ENCODE measurements around the gene VSIG2. TPM values are rescaled to one million over a fixed set of nuclear protein-coding genes. Genes with fewer than 3 reads are reported as not detected.
A peak's percentile ranks its signal among the peaks of the same experiment; 100 is the strongest.

Gene VSIG2
- total RNA-seq, 2 experiments from 2014 or later: not detected

- DNase-seq: no peak
- Mint-ChIP-seq H3K4me3 (no peak overlapping the region), H3K9me3 (ENCODE audit: low read depth) (no peaks in the 10 kb centered on the region), H3K27ac (no peak overlapping the region), H3K4me1 (peaks cover 6% of the 10 kb centered on the region), H3K36me3 (no peaks in the 10 kb centered on the region), H3K27me3 (peaks cover 26% of the 10 kb centered on the region)
- CTCF ChIA-PET: interaction anchor here (1.0 to 2.4 kb wide), 2 partner anchors 11 to 12 kb away, joined by 4 to 9 read pairs; no protein-coding TSS in a partner anchor
- ATAC-seq: no peak
These were observed 532 bp upstream of the VSIG2 start for GRCh38 chr11:124752471-124753102.

GRCh38 chr11:124751391-124751740 lies 689 bp downstream of the VSIG2 start:
- H3K27me3 Mint-ChIP-seq: peaks cover 14% of the 10 kb centered on the region
- CTCF ChIA-PET: interaction anchor here (0.9 to 2.4 kb wide), 3 partner anchors 12 to 108 kb away, joined by 3 to 9 read pairs (median 3); no protein-coding TSS in a partner anchor
- no peak overlapping the region for H3K4me3 Mint-ChIP-seq
- H3K27ac Mint-ChIP-seq: no peak overlapping the region
- peaks cover 7% of the 10 kb centered on the region for H3K4me1 Mint-ChIP-seq
- no peak for ATAC-seq
- no peaks in the 10 kb centered on the region for H3K9me3 Mint-ChIP-seq (ENCODE audit: low read depth)
- no peak for DNase-seq
- H3K36me3 Mint-ChIP-seq: no peaks in the 10 kb centered on the region

- no peak for ATAC-seq
- Mint-ChIP-seq H3K9me3 (ENCODE audit: low read depth) (no peaks in the 10 kb centered on the region), H3K4me1 (peaks cover 14% of the 10 kb centered on the region), H3K4me3 (no peak overlapping the region), H3K27me3 (peaks cover 14% of the 10 kb centered on the region), H3K36me3 (no peaks in the 10 kb centered on the region), H3K27ac (no peak overlapping the region)
- no peak for DNase-seq
- CTCF ChIA-PET: interaction anchor here (1.1 to 2.5 kb wide), 2 partner anchors 9 to 50 kb away, joined by 3 to 15 read pairs; partner anchors contain the start of gene MSANTD2
These were observed 2.1 kb downstream of the VSIG2 start for GRCh38 chr11:124749912-124750311.

- no peaks in the 10 kb centered on the region for H3K9me3 Mint-ChIP-seq (ENCODE audit: low read depth)
- ATAC-seq (no peak), DNase-seq (no peak)
- no peaks in the 10 kb centered on the region for H3K36me3 Mint-ChIP-seq
- H3K27me3 Mint-ChIP-seq: peaks cover 17% of the 10 kb centered on the region
- H3K4me1 Mint-ChIP-seq: peaks cover 14% of the 10 kb centered on the region
- H3K27ac Mint-ChIP-seq: no peak overlapping the region
- CTCF ChIA-PET: interaction anchor here (1.0 to 7.7 kb wide), 11 partner anchors 10 to 89 kb away, joined by 3 to 69 read pairs (median 4); partner anchors contain the start of genes MSANTD2 and SIAE
- H3K4me3 Mint-ChIP-seq: no peak overlapping the region
These were observed 3.3 kb downstream of the VSIG2 start for GRCh38 chr11:124748481-124749343.

GRCh38 chr11:124748100-124748418 lies 4.0 kb downstream of the VSIG2 start:
- CTCF ChIA-PET: interaction anchor here (1.1 to 7.7 kb wide), 10 partner anchors 10 to 90 kb away, joined by 3 to 69 read pairs (median 10); partner anchors contain the start of genes MSANTD2 and SIAE
- Mint-ChIP-seq H3K27ac (no peak overlapping the region), H3K27me3 (peaks cover 21% of the 10 kb centered on the region), H3K4me1 (peaks cover 14% of the 10 kb centered on the region), H3K4me3 (no peak overlapping the region), H3K9me3 (ENCODE audit: low read depth) (no peaks in the 10 kb centered on the region), H3K36me3 (no peaks in the 10 kb centered on the region)
- no peak for DNase-seq
- ATAC-seq: no peak

- Mint-ChIP-seq H3K4me3 (peak overlapping the region; percentile 89), H3K36me3 (no peaks in the 10 kb centered on the region), H3K27ac (no peak overlapping the region), H3K9me3 (ENCODE audit: low read depth) (no peaks in the 10 kb centered on the region), H3K27me3 (peaks cover 22% of the 10 kb centered on the region), H3K4me1 (peaks cover 14% of the 10 kb centered on the region)
- ATAC-seq: no peak
- no peak for DNase-seq
- CTCF ChIA-PET: interaction anchor here (1.1 to 7.7 kb wide), 20 partner anchors 8 to 359 kb away, joined by 3 to 69 read pairs (median 10); partner anchors contain the start of genes ESAM, MSANTD2, SIAE and SPA17
These were observed 4.5 kb downstream of the VSIG2 start for GRCh38 chr11:124747406-124748099.

GRCh38 chr11:124746621-124747243 lies 5.3 kb downstream of the VSIG2 start:
- ATAC-seq (peak; percentile 92), DNase-seq (peak; percentile 85)
- Mint-ChIP-seq H3K27me3 (peaks cover 26% of the 10 kb centered on the region), H3K4me1 (peaks cover 14% of the 10 kb centered on the region), H3K4me3 (peak overlapping the region; percentile 89), H3K27ac (peak overlapping the region; percentile 89), H3K36me3 (no peaks in the 10 kb centered on the region), H3K9me3 (ENCODE audit: low read depth) (no peaks in the 10 kb centered on the region)
- CTCF ChIA-PET: interaction anchor here (0.6 to 7.7 kb wide), 33 partner anchors 9 to 1141 kb away, joined by 3 to 69 read pairs (median 3); partner anchors contain the start of genes ESAM, MSANTD2, SIAE and SPA17

GRCh38 chr11:124745835-124746620 lies 6.0 kb downstream of the VSIG2 start:
- Mint-ChIP-seq H3K27me3 (peaks cover 33% of the 10 kb centered on the region), H3K4me3 (peak overlapping the region; percentile 89), H3K9me3 (ENCODE audit: low read depth) (no peaks in the 10 kb centered on the region), H3K4me1 (peaks cover 14% of the 10 kb centered on the region), H3K36me3 (no peaks in the 10 kb centered on the region), H3K27ac (peak overlapping the region; percentile 89)
- ATAC-seq (peak; percentile 21), DNase-seq (peak; percentile 57)
- CTCF ChIA-PET: interaction anchor here (0.6 to 7.7 kb wide), 35 partner anchors 10 to 1142 kb away, joined by 3 to 69 read pairs (median 3); partner anchors contain the start of genes ESAM, MSANTD2, SIAE and SPA17

GRCh38 chr11:124745270-124745834 lies 6.7 kb downstream of the VSIG2 start:
- Mint-ChIP-seq H3K4me1 (peaks cover 19% of the 10 kb centered on the region), H3K27me3 (peaks cover 40% of the 10 kb centered on the region), H3K9me3 (ENCODE audit: low read depth) (no peaks in the 10 kb centered on the region), H3K4me3 (peak overlapping the region; percentile 44), H3K27ac (no peak overlapping the region), H3K36me3 (no peaks in the 10 kb centered on the region)
- ATAC-seq: no peak
- DNase-seq: no peak
- CTCF ChIA-PET: interaction anchor here (1.1 to 7.7 kb wide), 16 partner anchors 9 to 1143 kb away, joined by 3 to 69 read pairs (median 5); partner anchors contain the start of genes ESAM, MSANTD2, SIAE and SPA17

- Mint-ChIP-seq H3K4me1 (peaks cover 23% of the 10 kb centered on the region), H3K9me3 (ENCODE audit: low read depth) (no peaks in the 10 kb centered on the region), H3K4me3 (no peak overlapping the region), H3K36me3 (no peaks in the 10 kb centered on the region), H3K27me3 (peaks cover 45% of the 10 kb centered on the region), H3K27ac (no peak overlapping the region)
- DNase-seq (no peak), ATAC-seq (no peak)
- CTCF ChIA-PET: interaction anchor here (0.5 to 7.7 kb wide), 6 partner anchors 15 to 1586 kb away, joined by 3 to 69 read pairs (median 4); no protein-coding TSS in a partner anchor
These were observed 9.0 kb downstream of the VSIG2 start for GRCh38 chr11:124743050-124743449.

- Mint-ChIP-seq H3K27ac (no peak overlapping the region), H3K9me3 (ENCODE audit: low read depth) (no peaks in the 10 kb centered on the region), H3K4me1 (peaks cover 23% of the 10 kb centered on the region), H3K27me3 (peaks cover 49% of the 10 kb centered on the region), H3K36me3 (no peaks in the 10 kb centered on the region), H3K4me3 (no peak overlapping the region)
- CTCF ChIA-PET: interaction anchor here (0.5 to 7.7 kb wide), 5 partner anchors 16 to 1585 kb away, joined by 3 to 69 read pairs (median 4); no protein-coding TSS in a partner anchor
- no peak for DNase-seq
- ATAC-seq: no peak
These were observed 9.5 kb downstream of the VSIG2 start for GRCh38 chr11:124742555-124742954.
